GM12872 (cell line): ENCODE results near the gene DNAH5.

Experiments
- TF ChIP-seq, protein P1 (sequence below): IDR thresholded peaks from 3 replicates; pipeline ENCODE4 v1.5.1; 2011; ENCODE audit warnings: low read depth, mild to moderate bottlenecking, low read length, moderate library complexity; ENCODE audit not compliant: insufficient read depth

The DNAH5 gene, protein sequence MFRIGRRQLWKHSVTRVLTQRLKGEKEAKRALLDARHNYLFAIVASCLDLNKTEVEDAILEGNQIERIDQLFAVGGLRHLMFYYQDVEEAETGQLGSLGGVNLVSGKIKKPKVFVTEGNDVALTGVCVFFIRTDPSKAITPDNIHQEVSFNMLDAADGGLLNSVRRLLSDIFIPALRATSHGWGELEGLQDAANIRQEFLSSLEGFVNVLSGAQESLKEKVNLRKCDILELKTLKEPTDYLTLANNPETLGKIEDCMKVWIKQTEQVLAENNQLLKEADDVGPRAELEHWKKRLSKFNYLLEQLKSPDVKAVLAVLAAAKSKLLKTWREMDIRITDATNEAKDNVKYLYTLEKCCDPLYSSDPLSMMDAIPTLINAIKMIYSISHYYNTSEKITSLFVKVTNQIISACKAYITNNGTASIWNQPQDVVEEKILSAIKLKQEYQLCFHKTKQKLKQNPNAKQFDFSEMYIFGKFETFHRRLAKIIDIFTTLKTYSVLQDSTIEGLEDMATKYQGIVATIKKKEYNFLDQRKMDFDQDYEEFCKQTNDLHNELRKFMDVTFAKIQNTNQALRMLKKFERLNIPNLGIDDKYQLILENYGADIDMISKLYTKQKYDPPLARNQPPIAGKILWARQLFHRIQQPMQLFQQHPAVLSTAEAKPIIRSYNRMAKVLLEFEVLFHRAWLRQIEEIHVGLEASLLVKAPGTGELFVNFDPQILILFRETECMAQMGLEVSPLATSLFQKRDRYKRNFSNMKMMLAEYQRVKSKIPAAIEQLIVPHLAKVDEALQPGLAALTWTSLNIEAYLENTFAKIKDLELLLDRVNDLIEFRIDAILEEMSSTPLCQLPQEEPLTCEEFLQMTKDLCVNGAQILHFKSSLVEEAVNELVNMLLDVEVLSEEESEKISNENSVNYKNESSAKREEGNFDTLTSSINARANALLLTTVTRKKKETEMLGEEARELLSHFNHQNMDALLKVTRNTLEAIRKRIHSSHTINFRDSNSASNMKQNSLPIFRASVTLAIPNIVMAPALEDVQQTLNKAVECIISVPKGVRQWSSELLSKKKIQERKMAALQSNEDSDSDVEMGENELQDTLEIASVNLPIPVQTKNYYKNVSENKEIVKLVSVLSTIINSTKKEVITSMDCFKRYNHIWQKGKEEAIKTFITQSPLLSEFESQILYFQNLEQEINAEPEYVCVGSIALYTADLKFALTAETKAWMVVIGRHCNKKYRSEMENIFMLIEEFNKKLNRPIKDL (N-terminal part only)

DNA sequence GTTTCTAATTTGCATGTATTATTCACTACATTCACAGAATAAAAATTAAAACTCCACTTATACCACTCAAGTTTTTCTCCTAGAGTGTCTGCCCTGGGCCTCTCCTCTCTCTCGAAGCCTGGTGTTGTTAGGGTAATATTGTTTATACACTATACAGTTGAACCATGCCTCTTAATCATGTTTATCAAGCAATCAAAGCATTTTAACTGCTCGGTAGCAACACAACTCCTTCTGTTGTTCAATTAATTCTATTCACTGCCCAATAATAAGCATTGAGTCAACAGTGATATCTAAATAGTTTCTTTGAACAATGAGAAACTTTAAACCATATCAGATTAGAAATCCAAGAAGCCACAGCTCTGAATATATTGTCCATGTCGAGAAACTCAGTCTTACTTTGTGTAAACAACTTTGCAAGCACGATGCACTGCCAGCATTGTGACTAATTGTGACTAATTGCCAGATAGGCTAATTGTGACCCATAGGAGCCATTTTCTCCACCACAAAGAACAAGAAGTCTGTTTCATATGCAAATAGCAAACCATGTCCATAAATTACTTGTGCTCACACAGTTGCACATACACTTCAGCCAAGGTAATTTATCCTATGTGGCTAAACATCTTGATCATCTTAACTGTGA, at the start of gene DNAH5:
Gene DNAH5 (minus strand): TSS at position 129 of the 640 bp plus-strand sequence. CDS start 250 bp downstream, outside the sequence.
- TF ChIP-seq, protein P1, sequence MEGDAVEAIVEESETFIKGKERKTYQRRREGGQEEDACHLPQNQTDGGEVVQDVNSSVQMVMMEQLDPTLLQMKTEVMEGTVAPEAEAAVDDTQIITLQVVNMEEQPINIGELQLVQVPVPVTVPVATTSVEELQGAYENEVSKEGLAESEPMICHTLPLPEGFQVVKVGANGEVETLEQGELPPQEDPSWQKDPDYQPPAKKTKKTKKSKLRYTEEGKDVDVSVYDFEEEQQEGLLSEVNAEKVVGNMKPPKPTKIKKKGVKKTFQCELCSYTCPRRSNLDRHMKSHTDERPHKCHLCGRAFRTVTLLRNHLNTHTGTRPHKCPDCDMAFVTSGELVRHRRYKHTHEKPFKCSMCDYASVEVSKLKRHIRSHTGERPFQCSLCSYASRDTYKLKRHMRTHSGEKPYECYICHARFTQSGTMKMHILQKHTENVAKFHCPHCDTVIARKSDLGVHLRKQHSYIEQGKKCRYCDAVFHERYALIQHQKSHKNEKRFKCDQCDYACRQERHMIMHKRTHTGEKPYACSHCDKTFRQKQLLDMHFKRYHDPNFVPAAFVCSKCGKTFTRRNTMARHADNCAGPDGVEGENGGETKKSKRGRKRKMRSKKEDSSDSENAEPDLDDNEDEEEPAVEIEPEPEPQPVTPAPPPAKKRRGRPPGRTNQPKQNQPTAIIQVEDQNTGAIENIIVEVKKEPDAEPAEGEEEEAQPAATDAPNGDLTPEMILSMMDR = no peak

DNA sequence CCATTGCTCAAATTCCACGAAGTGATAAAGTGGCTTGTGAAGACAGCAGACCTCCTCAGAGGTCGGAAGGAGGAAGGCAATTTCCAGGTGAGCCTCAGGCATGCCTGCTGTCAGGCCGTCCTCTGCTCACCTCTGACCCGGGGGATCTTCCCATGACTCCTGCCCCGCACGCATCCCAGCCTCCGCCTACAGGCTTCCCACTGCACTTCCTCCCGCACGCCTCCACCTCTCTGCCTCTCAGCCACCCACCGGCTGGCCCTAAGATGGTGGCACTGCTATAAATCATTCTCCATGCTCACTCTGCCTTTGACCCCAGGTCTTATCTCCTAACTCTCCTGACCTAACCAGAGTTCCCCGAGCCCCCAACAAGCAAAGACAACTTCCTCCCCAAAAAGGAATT, 49.4 kb upstream of the DNAH5 start:
- TF ChIP-seq, protein P1 = no peak

DNA sequence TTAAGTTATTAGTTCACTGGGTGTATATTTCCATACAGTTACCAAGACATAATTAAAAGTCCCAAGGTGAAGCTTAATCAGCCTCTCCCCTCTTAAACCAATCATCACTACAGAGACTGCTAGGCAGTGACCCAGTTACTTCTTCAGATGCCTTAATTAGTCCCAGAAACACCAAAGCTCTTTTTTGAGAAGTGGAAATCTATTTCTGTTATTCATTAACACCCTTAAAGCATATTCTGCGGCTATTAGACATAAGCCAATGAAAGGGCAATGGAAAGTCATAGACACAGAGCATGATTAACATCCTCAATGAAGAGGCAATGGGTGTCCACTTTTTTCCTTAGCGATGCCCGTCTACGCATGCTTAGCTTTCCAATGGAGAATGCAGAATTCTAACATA, 48.3 kb upstream of the DNAH5 start:
- TF ChIP-seq, protein P1 = no peak

DNA sequence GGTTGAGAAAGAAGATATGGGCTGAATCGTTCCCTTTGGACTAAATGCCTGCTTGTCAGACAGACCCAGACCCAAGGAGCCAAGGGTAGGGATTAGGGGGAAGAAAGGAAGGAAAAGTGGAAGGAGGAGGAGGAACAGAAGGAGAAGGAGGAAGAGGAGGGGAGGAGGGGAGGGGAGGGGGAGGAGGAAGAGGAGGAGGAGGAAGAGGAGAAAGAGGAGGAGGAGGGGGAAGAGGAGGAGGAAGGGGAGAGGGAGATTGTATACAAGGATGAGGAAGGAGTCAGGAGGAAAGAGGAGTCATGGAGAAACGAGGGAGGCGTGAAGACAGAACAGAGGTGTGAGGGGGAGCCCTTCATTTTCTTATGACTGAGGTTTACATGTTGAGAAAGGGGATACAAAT, 46.9 kb upstream of the DNAH5 start:
- TF ChIP-seq, protein P1 = no peak

DNA sequence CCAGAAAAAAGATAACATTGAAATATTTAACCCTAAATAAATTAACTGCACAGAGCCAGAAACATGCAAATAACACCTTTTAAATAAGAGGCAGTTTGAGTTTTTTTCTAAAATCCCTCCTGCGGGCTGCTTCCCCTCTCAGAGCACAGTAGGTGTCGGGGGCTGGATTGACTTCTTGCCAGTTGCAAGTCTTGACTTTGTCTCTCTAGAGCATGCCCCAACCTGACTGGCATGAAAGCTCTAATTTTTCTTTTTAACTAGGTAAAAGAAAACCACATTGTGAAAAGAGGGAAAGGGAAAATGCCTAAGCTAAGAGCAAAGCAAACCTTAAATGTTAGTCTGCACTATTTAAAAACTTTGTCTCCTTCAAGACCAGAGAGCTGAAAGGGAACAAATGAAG, 46.4 kb upstream of the DNAH5 start:
- TF ChIP-seq, protein P1 = no peak

DNA sequence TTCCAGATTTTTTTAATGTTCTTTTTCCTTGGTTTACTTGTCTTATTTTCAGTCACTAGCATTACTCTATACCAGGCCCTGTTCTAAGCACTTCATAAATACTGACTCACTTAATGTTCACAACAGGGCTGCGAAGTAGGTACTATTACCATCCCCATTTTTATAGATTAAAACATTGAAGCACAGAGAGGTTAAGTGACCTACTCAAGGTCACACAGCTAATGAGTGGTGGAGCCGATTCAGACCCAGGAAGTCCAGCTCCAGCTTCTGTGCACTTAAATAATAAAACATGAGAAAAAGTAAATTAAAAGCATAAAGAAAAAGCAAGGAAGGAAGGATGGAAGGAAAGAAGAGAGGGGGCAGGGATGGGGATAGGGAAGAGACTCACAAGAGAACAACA, 45.3 kb upstream of the DNAH5 start:
- TF ChIP-seq, protein P1 = no peak
